ENCODE data around the gene IGLL1. TPM values are rescaled to one million over a fixed set of nuclear protein-coding genes. Genes with fewer than 3 reads are reported as not detected.
"Not testable (repeated sequence)": the region's sequence is repeated elsewhere in the genome, so short reads cannot be mapped to it uniquely, and the experiment has no call there.

Gene IGLL1
- total RNA-seq, 6 donors from 2014 or later = not detected

DNA sequence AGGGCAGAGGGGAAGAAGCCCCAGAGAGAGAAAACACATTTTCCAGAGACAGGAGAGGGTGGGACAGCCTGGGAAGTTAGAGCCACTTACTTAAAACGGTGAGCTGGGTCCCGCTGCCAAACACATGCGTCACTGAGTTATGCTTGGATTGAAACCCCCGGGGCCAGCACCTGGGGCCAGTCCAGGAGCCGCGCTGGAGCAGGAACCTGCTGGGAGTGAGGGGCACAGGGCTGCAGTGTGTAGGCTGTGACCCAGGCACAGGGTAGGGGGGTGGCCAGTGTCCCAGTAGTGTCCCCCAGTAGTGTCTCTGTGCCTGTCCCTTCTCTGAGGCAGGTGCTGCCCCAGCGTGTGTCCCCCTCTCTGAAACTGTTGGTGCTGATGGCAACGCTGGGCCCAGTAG, 5.2 kb downstream of the IGLL1 start:
- H3K4me3 ChIP-seq = no peak overlapping the region
- ATAC-seq (ENCODE audit: low FRiP score in 2 of 2) (peak; percentile 25 to 35), DNase-seq (peak in 1 of 2 donors; percentile 53)
- H3K27me3 ChIP-seq = no peaks in the 10 kb centered on the region
- H3K9me3 ChIP-seq = no peaks in the 10 kb centered on the region
- no peak overlapping the region for H3K27ac ChIP-seq
- 69 to 78% methylated on average over 5 to 8 of the region's 8 CpGs for WGBS, 2 donors
- H3K4me1 ChIP-seq = no peaks in the 10 kb centered on the region
- TF ChIP-seq, protein P1, sequence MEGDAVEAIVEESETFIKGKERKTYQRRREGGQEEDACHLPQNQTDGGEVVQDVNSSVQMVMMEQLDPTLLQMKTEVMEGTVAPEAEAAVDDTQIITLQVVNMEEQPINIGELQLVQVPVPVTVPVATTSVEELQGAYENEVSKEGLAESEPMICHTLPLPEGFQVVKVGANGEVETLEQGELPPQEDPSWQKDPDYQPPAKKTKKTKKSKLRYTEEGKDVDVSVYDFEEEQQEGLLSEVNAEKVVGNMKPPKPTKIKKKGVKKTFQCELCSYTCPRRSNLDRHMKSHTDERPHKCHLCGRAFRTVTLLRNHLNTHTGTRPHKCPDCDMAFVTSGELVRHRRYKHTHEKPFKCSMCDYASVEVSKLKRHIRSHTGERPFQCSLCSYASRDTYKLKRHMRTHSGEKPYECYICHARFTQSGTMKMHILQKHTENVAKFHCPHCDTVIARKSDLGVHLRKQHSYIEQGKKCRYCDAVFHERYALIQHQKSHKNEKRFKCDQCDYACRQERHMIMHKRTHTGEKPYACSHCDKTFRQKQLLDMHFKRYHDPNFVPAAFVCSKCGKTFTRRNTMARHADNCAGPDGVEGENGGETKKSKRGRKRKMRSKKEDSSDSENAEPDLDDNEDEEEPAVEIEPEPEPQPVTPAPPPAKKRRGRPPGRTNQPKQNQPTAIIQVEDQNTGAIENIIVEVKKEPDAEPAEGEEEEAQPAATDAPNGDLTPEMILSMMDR (IDR thresholded peaks at IDR 0.05) = no peak
- TF ChIP-seq POLR2AphosphoS5 (IDR thresholded peaks at IDR 0.05) (no peak), POLR2A (IDR thresholded peaks at IDR 0.05) (no peak), EP300 (IDR thresholded peaks at IDR 0.05) (no peak)
- no peaks in the 10 kb centered on the region for H3K36me3 ChIP-seq

DNA sequence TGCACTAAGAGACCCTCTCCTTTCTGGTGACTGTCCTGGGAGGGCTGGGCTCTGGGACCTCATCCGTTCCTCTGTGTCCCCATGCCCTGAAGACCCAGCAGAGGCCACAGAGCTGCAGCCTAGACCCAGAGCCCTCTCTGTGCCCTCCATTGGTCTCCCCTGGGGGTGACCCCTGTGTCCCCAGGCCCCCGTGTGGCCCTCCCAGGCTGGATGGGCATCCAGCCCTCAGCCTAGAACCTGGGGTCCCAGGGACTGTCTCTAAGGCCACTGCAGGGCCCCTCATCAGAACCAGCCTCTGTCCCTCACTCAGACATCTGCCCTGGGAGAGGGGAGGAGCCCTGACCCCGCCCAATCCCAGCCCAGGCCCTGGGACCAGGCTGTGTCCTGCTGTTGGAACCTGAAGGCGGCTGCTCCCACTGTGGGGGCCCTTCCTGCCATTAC, 5.7 kb downstream of the IGLL1 start:
- Histone ChIP-seq H3K27me3 (no peaks in the 10 kb centered on the region), H3K4me1 (no peaks in the 10 kb centered on the region), H3K36me3 (no peaks in the 10 kb centered on the region), H3K9me3 (no peaks in the 10 kb centered on the region), H3K27ac (no peak overlapping the region), H3K4me3 (no peak overlapping the region)
- no peak for TF ChIP-seq POLR2A (IDR thresholded peaks at IDR 0.05)
- ATAC-seq (ENCODE audit: low FRiP score in 2 of 2) = peak in 1 of 2 donors; percentile 15
- peak in 1 of 2 donors; percentile 52 for DNase-seq
- WGBS, 2 donors = 81% methylated on average over 3 of the region's 4 CpGs; no CpG with 5 or more reads in 1 of the 2 donors

DNA sequence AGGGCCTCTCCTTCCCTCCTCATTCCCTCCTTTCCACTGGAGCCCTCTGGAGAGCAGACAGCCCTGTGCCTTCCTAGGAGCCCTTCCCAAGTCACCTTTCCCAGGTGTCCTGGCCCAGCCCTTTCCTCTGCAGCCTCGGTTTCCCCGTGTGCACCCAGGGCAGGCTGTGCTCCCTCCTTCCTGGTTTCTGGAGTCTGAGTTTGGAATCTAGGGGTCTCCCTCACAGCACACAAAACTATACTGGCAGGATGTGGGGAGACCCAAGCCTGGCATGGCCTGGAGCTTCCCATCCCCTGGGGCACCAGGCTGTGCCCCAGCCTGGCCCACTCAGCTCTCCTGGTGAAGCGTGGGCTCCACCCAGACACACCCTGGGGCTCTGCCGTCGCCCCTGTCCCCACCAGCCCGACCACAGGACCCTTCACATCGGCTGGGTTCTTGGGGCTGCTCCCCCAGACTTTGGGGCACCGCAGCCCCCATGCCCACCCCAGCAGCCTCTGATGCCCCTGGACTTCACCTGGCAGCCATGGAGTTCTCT, 6.3 kb downstream of the IGLL1 start:
- not testable (repeated sequence) for H3K9me3 ChIP-seq, H3K27me3 ChIP-seq, H3K36me3 ChIP-seq, H3K4me1 ChIP-seq, H3K27ac ChIP-seq, H3K4me3 ChIP-seq
- peak in 1 of 2 donors; percentile 49 for DNase-seq
- peak in 1 of 2 donors; percentile 11 for ATAC-seq (ENCODE audit: low FRiP score in 2 of 2)
- 80% methylated on average over 5 of the region's 8 CpGs; no CpG with 5 or more reads in 1 of the 2 donors for WGBS, 2 donors

DNA sequence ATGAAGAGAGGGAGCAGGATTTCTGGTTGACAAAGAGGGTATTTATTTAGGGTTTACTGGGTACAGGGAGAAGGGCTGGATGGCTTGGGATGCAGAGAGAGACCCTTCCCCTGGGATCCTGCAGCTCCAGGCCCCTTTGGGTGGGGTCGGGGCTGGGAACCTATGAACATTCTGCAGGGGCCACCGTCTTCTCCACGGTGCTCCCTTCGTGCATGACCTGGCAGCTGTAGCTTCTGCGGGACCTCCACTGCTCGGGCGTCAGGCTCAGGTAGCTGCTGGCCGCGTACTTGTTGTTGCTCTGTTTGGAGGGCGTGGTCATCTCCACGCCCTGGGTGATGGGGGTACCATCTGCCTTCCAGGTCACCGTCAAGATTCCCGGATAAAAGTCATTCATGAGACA, 7.0 kb downstream of the IGLL1 start:
- not testable (repeated sequence) for H3K9me3 ChIP-seq; H3K4me3 ChIP-seq; DNase-seq; H3K4me1 ChIP-seq; ATAC-seq (ENCODE audit: low FRiP score in 2 of 2); H3K36me3 ChIP-seq; H3K27me3 ChIP-seq; H3K27ac ChIP-seq
- WGBS, 2 donors = 72 to 79% methylated on average over 9 to 13 of the region's 13 CpGs

DNA sequence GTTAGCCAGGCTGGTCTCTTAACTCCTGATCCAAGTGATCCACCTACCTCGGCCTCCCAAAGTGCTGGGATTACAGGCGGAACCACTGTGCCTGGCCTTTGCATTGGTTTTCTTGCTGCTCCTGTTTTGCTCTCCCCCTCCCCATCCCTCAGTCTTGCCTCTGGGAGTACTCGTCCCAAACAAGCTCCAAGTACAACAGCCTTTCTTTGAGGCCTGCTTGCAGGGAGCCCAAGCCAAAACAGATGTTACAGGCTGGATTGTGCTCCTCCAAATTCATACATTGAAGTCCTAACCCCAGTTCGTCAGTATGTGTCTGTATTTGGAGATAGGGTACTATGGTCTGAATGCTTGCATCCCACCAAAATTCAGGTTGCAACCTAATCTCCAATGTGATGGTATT, 8.6 kb downstream of the IGLL1 start:
- Histone ChIP-seq H3K4me3 (no peak overlapping the region), H3K9me3 (no peaks in the 10 kb centered on the region), H3K4me1 (peaks cover under 1 to 4% (median 2%) of the 10 kb centered on the region in 4 donors), H3K27ac (no peak overlapping the region), H3K36me3 (no peaks in the 10 kb centered on the region), H3K27me3 (peaks cover 0 to 6% (median 4%) of the 10 kb centered on the region in 4 donors)
- DNase-seq = no peak
- 90 to 96% methylated on average over 4 of the region's 4 CpGs for WGBS, 2 donors
- ATAC-seq (ENCODE audit: low FRiP score in 2 of 2) = no peak
- no peak for TF ChIP-seq POLR2A (IDR thresholded peaks at IDR 0.05)
- TF ChIP-seq, protein P1 (IDR thresholded peaks at IDR 0.05) = no peak
- TF ChIP-seq EP300 (IDR thresholded peaks at IDR 0.05) = no peak
- TF ChIP-seq POLR2AphosphoS5 (IDR thresholded peaks at IDR 0.05) = no peak

DNA sequence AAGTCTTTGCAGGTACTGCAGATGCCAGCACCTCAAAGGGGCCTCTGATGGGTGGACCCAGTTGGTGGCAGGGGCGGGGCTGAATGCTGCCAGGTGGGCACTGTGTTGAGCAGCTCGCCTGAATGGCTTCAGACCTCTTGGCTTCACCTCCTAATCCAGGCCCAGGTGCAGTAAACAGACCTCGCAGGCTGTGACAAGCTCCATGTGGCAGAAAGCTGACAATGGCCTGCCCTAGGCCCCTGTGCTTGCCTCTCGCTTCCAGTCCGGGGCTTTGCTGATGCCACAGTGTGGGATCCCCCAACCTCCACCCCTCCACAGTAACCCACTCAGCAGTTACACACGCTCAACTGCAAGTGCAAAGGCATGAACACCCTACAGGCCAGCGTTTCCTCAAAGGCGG, 9.4 kb downstream of the IGLL1 start:
- Histone ChIP-seq H3K4me1 (peaks cover 8 to 12% (median 10%) of the 10 kb centered on the region in 4 donors), H3K9me3 (no peaks in the 10 kb centered on the region), H3K27ac (no peak overlapping the region), H3K4me3 (no peak overlapping the region), H3K36me3 (no peaks in the 10 kb centered on the region), H3K27me3 (peaks cover 0 to 14% (median 9%) of the 10 kb centered on the region in 4 donors)
- ATAC-seq (ENCODE audit: low FRiP score in 2 of 2) (no peak), DNase-seq (no peak)
- 90 to 99% methylated on average over 7 to 8 of the region's 8 CpGs for WGBS, 2 donors
- TF ChIP-seq EP300 (IDR thresholded peaks at IDR 0.05) (no peak), POLR2A (IDR thresholded peaks at IDR 0.05) (no peak)
- TF ChIP-seq, protein P1 (IDR thresholded peaks at IDR 0.05) = no peak

Data from upper lobe of left lung (tissue), 6 donors.